ENCODE data around the gene EEF1AKMT1.

DNA sequence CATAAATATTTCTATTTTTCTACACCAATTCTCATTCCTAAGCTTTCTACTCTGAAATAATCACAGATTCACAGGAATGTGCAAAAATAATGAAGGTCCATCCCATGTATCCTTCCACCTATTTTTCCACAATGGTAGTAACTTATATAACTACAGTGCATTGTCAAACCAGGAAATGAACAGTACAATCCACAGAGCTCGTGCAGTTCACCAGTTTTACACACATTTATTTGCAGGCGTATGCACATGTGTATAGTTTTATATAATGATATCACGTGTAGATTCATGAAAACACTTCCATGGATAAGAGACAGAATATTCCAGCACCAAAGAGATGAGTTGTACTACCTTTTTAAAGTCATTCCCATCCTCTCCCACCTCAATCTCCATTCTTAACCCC lies 12.9 kb downstream of the EEF1AKMT1 start:
- TF ChIP-seq GATA2 (IDR thresholded peaks at IDR 0.05; ENCODE audit: low read depth, low read length), result no peak
- TF ChIP-seq GATA3 (IDR thresholded peaks at IDR 0.05; ENCODE audit: low read depth, low read length), result no peak
